ENCODE data around the gene B4GALNT4. TPM values are rescaled to one million over a fixed set of nuclear protein-coding genes. Genes with fewer than 3 reads are reported as not detected.
"Not testable (repeated sequence)": the region's sequence is repeated elsewhere in the genome, so short reads cannot be mapped to it uniquely, and the experiment has no call there.

The B4GALNT4 gene, protein sequence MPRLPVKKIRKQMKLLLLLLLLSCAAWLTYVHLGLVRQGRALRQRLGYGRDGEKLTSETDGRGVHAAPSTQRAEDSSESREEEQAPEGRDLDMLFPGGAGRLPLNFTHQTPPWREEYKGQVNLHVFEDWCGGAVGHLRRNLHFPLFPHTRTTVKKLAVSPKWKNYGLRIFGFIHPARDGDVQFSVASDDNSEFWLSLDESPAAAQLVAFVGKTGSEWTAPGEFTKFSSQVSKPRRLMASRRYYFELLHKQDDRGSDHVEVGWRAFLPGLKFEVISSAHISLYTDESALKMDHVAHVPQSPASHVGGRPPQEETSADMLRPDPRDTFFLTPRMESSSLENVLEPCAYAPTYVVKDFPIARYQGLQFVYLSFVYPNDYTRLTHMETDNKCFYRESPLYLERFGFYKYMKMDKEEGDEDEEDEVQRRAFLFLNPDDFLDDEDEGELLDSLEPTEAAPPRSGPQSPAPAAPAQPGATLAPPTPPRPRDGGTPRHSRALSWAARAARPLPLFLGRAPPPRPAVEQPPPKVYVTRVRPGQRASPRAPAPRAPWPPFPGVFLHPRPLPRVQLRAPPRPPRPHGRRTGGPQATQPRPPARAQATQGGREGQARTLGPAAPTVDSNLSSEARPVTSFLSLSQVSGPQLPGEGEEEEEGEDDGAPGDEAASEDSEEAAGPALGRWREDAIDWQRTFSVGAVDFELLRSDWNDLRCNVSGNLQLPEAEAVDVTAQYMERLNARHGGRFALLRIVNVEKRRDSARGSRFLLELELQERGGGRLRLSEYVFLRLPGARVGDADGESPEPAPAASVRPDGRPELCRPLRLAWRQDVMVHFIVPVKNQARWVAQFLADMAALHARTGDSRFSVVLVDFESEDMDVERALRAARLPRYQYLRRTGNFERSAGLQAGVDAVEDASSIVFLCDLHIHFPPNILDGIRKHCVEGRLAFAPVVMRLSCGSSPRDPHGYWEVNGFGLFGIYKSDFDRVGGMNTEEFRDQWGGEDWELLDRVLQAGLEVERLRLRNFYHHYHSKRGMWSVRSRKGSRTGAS
- 0.40 and 1.3 TPM in 2 replicates for total RNA-seq
- 0.15 TPM for polyA plus RNA-seq (2012)

DNA sequence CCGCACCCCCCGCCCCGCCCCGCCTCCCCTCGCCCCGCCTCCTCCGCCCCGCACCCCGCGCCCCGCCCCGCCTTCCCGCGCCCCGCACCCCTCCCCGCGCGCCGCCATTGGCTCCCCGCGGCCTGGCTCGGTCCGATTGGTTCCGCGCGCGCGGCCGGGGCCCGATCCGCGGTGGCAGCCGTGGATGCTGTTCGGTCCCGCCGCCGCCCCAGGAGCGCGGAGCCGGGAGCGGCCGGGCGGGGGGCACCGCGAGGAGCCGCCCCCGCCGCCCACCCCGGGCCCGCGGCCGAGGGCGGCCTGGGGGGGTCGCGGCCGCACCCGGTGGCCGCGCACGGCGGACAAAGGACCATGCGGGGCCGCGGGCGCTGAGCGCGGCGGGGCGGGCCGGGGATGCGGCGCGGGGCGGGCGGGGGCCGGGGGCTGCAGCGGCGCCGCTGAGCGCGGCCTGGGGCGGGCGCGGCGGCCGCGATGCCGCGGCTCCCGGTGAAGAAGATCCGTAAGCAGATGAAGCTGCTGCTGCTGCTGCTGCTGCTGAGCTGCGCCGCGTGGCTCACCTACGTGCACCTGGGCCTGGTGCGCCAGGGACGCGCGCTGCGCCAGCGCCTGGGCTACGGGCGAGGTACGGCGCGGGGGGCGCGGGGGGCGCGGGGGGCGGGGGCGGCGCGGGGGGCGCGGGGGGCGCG, at the start of gene B4GALNT4:
TSS of gene B4GALNT4 (plus strand) at position 164 of the 683 bp plus-strand sequence. CDS start at position 469, 305 bp downstream.
- no peak for DNase-seq (ENCODE audit: low read depth)

DNA sequence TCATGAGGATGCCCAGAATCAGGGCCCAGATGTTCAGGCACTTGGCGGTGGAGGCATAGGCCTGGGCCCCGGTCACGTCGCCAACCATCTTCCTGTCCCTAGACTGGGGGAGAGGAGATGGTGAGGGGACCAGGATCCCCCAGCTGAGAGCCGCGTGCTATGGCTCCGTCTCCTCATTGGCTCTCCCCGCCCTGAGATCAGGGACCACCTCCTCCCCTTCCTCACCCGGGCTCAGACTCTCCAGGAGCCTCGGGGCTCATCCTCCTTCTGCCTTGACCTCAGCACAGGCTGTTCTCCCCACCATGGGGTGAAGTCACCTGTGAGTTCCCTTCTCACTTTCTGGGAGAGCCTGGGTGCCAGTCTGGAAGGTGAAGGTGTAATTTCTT, 49.4 kb upstream of the B4GALNT4 start:
- DNase-seq (ENCODE audit: low read depth) = not testable (repeated sequence)

DNA sequence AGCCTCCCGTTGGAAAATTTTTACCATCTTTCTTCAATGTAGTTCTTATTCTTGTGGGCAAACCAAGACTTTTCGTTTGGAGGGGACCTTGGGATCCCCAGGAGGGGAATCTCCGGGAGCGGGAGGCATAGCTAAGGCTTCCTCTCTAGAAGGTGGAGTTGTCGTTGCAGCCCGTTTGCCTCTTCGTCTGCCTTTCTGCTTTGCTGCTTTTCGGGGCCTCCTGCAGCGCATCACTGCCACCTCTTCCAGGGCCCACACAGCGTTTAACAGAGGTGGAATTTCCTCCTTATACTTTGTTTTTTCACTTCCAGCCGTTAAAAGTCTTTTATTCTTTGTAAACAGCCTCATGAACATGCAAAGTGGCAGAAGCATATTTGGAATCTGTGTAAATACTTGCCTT, 45.1 kb upstream of the B4GALNT4 start:
- no peak for DNase-seq (ENCODE audit: low read depth)

DNA sequence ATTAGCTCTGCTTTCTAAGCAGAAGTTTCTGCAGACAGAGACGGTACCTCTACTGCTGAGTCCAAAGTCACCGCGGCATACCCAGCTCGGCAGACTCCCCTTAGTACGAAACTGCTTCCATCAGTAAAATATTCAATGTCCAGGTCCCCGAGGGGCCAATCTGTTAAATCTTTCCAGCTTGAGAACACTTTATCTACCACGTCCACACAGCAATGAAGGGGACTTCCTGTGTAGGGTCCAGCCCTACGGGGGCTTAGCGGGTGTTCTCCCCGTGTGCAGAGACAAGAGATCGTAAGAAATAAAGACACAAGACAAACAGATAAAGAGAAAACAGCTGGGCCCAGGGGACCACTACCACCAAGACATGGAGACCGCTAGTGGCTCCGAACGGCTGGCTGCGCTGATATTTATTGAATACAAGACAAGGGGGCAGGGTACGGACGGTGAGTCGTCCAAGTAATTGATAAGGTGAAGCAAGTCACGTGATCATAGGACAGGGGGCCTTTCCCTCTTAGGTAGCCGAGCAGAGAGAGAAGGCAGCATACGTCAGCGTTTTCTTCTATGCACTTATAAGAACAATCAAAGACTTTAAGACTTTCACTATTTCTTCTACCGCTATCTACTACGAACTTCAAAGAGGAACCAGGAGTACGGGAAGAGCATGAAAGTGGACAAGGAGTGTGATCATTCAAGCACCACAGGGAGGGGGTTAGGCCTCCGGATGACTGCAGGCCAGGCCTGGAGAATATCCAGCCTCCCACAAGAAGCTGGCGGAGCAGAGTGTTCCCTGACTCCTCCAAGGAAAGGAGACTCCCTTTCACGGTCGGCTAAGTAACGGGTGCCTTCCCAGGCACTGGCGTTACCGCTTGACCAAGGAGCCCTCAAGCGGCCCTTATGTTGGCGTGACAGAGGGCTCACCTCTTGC, 44.4 kb upstream of the B4GALNT4 start:
- not testable (repeated sequence) for DNase-seq (ENCODE audit: low read depth)

DNA sequence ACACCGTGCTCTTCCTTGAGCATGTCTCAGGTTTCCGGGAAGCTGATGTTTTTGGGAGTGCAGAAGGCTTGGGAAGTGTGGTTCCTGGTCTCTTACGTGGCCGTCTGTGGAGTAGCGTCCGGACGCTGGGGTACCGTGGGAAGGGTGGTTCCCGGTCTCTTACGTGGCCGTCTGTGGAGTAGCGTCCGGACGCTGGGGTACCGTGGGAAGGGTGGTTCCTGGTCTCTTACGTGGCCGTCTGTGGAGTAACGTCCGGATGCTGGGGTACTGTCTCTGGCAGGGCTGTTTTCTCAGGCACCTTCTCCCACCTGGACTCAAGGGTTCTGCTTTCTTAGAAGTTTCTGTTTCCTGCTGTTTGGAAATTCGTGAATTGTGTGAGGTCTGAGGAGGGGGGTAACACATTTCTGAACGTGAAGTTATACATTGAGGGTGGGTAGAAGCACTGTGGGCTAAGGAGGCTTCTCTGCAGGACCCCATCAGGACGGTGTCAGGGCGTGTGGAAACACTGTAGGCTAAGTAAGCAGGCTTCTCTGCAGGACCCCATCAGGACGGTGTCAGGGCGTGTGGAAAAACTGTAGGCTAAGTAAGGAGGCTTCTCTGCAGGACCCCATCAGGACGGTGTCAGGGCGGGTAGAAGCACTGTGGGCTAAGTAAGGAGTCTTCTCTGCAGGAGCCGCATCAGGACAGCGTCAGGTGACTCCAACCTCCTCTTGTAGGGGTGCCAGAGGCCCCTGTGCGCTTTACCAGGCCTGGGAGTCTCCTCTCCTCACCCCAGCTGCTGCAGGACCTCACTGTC, 43.3 kb upstream of the B4GALNT4 start:
- DNase-seq (ENCODE audit: low read depth) = no peak

DNA sequence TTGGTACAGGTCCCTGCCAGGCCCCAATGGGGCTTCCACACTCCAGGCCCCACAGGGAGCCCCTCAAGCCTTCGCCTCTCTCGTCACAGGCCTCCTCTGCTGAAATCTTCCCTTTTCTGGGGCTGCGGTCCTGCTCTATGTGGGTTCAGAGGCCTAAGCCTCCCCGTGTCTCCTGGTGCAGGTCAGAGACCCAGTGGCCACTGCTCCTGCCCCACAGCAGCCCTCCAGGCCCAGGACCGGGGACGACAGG, 42.8 kb upstream of the B4GALNT4 start:
- DNase-seq (ENCODE audit: low read depth) = no peak

DNA sequence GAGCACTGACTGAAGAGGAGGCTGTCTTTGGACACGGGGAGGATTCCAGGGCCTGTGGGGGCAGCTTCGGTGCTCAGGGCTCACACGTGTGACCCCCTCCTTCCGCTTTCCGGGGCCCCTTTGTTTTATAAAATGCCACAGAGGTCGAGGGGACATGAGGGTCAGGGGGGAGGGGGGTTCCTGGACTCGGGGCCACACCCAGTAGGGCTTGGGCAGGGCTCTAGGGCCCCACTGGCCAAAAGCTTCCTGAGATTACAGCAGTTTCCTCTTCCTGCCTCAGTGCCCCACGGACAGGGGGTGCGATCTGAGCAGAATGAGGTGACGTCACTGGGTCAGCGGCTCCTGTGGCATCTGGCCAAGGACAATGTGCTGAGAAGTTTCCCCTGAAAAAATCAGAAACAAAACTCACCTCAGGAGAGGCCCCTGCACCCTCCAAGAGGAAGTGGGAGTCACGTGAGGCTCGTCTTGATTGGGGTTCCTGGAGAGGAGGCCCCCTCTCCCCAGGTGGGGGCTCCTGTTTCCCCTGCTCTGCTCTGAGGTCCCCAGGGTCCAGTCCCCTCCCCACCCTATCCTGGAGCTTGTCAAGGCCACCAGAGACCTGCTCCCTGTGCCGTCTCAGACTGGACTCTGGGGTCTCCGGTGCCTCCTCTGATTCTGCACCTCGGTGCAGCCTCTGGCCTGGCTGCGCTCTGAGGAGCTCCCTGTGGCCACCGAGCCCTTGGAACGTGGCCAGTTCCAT, 42.3 kb upstream of the B4GALNT4 start:
- DNase-seq (ENCODE audit: low read depth) = peak; percentile 17

DNA sequence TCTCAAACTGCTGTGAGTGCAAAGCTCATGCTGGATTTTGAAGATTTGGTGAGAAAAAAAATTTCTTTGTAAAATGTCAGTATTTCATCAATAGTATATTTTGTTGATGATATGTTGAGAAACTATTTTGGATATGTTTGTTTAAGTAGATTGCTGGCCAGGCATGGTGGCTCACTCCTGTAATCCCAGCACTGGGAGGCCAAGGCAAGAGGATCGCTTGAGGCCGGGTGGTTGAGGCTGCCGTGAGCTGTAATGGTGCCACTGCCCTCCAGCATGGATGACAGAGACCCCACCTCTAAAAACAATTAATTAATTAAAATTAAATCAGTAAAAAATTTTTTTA, 41.7 kb upstream of the B4GALNT4 start:
- DNase-seq (ENCODE audit: low read depth) = no peak

DNA sequence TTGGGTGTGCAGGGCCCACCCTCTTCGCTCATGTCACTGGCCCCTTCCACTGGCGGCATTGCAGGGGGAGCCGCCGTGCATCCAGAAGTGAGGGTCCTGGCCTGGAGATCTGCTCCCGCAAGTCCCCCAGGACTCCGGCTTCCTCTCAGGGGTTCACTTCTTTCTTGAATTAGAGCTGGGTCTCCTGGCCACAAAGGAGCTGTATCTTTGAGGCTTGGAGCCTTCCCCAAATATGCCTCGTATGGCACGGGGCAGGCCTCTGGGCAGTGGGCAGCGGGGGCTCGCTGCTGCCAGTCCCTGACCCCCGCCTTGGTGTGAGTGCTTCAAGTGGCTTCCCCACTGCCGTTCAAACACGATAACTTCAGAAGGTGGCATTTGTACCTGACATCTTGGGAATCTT, 41.3 kb upstream of the B4GALNT4 start:
- no peak for DNase-seq (ENCODE audit: low read depth)

DNA sequence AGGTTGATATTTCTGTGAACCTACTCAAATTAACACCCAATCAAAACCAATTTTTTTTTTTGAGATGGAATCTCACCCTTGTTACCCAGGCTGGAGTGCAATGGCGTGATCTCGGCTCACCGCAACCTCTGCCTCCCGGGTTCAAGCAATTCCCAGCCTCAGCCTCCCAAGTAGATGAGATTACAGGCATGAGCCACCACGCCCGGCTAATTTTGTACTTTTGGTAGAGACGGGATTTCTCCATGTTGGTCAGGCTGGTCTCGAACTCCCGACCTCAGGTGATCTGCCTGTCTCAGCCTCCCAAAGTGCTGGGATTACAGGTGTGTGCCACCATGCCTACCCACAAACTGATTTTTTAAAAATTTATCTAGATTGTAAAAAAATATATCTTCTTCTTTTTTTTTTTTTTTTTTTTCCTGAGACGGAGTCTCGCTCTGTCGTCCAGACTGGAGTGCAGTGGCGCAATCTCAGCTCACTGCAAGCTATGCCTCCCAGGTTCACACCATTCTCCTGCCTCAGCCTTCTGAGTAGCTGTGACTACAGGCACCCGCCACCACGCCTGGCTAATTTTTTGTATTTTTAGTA, 40.7 kb upstream of the B4GALNT4 start:
- not testable (repeated sequence) for DNase-seq (ENCODE audit: low read depth)

DNA sequence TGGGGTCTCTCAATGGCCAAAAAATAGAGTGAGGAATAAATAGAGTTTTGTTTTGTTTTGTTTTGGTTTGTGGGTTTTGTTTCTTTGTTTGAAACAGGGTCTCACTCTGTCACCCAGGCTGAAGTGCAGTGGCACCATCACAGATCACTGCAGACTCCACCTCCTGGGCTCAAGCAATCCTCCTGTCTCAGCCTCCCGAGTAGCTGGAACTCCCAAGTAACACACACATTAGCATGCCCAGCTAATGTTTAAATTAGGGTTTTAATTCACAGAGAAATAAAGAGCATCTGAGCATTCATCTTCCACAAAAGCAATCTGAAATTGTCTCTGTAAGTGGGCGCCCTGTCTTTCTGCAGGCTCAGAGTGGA, 39.4 kb upstream of the B4GALNT4 start:
- DNase-seq (ENCODE audit: low read depth) = no peak

DNA sequence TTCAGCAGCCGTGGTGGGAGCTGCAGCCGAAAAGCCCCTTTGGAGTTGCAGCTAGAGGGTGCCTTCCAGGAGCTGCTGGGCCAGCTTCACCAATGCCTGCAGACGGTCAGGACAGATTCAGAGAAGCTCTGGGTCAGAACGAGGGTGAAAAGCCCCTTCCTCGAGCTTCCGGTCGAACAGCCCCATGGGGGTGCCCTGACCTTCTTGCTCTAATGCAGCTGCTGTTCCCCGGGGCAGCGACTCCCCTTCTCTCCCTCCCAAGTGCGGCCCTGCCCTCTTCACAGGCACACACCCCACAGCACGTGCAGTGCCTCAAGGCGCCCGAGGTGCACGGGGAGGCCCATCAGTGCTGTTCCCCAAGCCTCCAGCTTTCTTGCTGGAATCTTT, 39.0 kb upstream of the B4GALNT4 start:
- DNase-seq (ENCODE audit: low read depth) = no peak

DNA sequence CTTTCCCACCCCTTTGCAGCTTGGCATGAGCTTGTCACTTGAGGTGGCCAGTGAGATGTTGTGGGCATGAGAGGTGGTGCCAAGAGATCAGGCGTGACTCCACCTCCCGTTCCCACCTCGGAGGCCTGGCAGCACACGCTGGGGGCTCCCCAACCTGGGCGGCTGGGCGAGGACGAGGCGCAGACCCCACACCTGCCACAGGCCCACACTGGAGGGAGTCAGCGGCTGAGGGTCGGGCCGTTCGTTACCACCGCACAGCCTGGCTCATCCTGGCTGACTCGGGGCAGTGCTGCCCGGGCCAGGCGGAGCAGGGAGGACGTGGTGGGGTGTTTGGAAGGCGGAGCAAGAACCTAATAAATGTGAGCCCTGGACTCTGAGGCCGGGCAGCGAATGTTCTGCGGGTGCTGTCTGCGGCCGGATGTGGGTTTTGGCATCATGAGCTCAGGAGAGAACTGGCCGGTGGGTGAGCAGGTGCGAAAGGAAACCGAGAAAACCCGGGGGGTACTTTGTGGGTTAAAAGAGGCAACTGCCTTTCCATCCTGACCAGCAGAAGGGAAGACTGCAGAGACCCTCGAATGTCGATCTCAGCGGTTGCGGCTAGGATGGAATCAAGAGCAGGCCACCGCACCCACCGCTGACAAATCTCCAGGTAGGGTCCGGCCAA, 38.5 kb upstream of the B4GALNT4 start:
- no peak for DNase-seq (ENCODE audit: low read depth)

DNA sequence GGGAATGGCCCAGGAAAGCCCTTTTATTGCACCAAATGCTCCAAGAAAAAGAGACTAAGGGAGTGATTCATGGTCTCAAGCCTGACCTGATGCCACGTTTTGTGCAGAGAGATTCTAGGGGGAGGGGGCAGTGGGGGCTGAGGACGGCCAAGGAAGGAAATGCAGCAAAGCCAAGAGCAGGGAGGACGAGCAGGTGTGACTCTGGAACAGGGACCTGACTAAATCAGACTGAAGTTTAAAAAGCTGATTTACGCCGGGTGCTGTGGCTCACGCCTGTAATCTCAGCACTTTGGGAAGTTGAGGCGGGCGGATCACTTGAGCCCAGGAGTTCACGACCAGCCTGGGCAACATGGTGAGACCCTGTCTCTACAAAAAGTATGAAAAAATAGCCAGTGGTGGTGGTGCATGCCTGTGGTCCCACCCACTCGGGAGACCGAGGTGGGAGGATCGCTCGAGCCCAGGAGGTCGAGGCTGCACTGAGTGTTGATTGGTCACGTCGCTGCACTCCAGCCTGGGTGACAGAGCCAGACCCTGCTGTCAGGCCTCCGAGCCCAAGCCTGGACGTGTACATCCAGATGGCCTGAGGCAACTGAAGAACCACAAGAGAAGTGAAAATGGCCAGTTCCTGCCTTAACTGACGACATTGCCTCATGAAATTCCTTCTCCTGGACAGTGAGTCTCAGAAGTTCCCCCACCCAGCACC, 37.8 kb upstream of the B4GALNT4 start:
- DNase-seq (ENCODE audit: low read depth) = no peak

DNA sequence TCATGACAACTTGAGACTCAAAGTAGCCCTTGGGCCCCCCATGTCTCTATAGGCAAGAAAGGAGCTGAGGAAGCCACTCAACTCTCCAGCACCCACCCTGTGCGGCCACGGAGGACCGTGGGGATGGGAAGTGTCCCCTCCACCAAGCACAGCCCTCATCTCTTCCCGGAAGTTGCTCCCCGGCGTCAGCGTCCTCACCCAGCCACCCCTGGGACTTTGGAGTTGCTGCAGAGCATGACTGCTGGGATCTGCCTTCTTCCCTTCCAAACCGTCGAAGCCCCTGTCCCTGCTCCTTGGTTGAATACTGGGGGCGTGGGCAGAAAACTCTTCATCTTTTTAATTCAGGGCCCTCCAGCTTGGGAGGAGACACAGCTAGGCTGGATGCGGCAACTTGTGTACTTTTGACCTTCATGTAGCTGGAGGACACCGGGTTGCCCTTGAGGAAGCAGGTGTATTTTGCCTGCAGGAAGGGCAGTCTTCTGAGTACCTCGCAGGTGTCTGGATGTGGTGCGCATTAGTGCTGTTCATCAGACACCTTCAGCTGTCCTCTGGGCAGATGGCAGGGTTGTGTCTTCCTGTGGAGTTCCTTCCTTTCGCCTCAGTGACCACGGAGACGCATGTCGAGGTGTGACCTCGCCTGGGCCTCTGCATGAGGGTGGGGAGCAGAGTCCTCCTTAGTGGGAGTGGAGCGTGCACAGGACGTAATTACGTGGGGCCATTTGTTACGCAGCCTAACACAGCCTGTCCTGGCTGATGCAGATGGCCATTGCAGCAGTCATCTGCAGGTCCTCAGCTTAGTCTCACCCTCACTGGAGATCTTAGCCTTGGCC, 36.4 kb upstream of the B4GALNT4 start:
- no peak for DNase-seq (ENCODE audit: low read depth)

DNA sequence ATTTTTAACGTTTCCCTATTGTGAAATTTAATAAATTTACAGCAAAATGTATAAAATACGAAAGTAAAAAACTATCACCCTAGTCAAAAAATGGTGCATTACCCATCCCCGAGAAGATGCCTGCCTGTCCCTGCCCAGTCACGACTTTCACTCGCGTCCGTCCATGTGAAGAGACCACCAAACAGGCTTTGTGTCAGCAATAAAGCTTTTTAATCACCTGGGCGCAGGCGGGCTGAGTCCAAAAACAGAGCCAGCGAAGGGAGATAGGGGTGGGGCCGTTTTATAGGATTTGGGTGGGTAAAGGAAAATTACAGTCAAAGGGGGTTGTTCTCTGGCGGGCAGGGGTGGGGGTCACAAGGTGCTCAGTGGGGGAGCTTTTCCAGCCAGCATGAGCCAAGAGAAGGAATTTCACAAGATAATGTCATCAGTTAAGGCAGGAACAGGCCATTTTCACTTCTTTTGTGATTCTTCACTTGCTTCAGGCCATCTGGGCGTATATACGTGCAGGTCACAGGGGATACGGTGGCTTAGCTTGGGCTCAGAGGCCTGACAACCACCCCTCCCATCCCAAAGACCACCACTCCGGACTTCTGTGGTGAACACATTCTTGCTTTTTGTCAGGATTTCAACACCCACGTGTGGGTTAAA, 35.6 kb upstream of the B4GALNT4 start:
- DNase-seq (ENCODE audit: low read depth) = not testable (repeated sequence)
